ENCODE data around the gene SPOCK3. TPM values are rescaled to one million over a fixed set of nuclear protein-coding genes. Genes with fewer than 3 reads are reported as not detected.

SPOCK3 gene
- total RNA-seq, 1 experiment from 2014 or later = 0.24 TPM

DNA sequence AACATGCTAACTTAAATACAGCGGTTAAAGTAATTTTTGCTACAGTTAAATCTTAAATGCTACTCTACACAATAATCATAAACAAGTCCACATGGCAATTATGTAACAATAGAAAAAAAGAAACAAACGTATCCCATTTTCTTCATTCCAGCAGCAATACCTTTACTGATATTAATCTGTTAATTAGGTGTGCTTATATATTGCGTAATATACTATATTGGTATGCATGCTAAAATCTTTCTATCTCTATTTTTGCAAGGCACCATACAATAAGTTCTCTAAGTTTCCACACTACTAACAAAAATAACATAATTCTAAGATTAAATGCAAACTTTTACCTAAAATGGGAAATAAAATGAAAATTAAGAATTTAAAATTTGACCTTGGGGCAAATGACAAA, 500.6 kb downstream of the SPOCK3 start (continued):
- TF ChIP-seq MXD4 (CRISPR knock-in tag; IDR thresholded peaks at IDR 0.05; ENCODE audit: borderline replicate concordance) = no peak
- TF ChIP-seq, protein P1, sequence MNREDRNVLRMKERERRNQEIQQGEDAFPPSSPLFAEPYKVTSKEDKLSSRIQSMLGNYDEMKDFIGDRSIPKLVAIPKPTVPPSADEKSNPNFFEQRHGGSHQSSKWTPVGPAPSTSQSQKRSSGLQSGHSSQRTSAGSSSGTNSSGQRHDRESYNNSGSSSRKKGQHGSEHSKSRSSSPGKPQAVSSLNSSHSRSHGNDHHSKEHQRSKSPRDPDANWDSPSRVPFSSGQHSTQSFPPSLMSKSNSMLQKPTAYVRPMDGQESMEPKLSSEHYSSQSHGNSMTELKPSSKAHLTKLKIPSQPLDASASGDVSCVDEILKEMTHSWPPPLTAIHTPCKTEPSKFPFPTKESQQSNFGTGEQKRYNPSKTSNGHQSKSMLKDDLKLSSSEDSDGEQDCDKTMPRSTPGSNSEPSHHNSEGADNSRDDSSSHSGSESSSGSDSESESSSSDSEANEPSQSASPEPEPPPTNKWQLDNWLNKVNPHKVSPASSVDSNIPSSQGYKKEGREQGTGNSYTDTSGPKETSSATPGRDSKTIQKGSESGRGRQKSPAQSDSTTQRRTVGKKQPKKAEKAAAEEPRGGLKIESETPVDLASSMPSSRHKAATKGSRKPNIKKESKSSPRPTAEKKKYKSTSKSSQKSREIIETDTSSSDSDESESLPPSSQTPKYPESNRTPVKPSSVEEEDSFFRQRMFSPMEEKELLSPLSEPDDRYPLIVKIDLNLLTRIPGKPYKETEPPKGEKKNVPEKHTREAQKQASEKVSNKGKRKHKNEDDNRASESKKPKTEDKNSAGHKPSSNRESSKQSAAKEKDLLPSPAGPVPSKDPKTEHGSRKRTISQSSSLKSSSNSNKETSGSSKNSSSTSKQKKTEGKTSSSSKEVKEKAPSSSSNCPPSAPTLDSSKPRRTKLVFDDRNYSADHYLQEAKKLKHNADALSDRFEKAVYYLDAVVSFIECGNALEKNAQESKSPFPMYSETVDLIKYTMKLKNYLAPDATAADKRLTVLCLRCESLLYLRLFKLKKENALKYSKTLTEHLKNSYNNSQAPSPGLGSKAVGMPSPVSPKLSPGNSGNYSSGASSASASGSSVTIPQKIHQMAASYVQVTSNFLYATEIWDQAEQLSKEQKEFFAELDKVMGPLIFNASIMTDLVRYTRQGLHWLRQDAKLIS (CRISPR knock-in tag; IDR thresholded peaks at IDR 0.05; ENCODE audit: borderline replicate concordance) = no peak
- TF ChIP-seq, protein P2, sequence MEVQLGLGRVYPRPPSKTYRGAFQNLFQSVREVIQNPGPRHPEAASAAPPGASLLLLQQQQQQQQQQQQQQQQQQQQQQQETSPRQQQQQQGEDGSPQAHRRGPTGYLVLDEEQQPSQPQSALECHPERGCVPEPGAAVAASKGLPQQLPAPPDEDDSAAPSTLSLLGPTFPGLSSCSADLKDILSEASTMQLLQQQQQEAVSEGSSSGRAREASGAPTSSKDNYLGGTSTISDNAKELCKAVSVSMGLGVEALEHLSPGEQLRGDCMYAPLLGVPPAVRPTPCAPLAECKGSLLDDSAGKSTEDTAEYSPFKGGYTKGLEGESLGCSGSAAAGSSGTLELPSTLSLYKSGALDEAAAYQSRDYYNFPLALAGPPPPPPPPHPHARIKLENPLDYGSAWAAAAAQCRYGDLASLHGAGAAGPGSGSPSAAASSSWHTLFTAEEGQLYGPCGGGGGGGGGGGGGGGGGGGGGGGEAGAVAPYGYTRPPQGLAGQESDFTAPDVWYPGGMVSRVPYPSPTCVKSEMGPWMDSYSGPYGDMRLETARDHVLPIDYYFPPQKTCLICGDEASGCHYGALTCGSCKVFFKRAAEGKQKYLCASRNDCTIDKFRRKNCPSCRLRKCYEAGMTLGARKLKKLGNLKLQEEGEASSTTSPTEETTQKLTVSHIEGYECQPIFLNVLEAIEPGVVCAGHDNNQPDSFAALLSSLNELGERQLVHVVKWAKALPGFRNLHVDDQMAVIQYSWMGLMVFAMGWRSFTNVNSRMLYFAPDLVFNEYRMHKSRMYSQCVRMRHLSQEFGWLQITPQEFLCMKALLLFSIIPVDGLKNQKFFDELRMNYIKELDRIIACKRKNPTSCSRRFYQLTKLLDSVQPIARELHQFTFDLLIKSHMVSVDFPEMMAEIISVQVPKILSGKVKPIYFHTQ (CRISPR knock-in tag; IDR thresholded peaks at IDR 0.05) = no peak
- TF ChIP-seq, protein P3, sequence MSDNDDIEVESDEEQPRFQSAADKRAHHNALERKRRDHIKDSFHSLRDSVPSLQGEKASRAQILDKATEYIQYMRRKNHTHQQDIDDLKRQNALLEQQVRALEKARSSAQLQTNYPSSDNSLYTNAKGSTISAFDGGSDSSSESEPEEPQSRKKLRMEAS (CRISPR knock-in tag; IDR thresholded peaks at IDR 0.05) = no peak

DNA sequence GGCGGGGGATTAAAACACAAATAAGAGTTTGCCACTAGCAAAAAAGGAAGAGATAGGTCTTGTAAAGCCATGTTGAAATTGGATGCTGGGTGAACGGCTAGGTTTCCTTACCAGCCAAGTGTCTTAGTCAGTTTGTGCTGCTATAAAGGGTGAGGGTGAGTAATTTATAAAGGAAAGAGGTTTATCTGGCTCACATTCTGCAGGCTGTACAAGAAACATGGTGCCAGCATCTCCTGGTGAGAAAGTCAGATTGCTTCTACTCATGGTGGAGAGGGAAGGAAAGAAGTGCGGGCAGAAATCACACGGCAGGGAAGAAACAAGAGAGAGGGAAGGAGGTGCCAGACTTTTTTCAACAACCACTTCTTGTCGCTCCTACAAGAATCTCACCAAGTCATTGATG, 507.5 kb downstream of the SPOCK3 start:
- H3K4me3 Mint-ChIP-seq = peak overlapping the region; percentile 57
- CTCF ChIA-PET = no interaction called here
- POLR2A ChIA-PET = interaction anchor here (0.6 to 0.7 kb wide), 2 partner anchors 77 to 314 kb away, joined by 3 read pairs; no protein-coding TSS in a partner anchor
- peaks cover 74% of the 10 kb centered on the region for H3K36me3 Mint-ChIP-seq
- peaks cover 65% of the 10 kb centered on the region for H3K4me1 Mint-ChIP-seq
- no peaks in the 10 kb centered on the region for H3K9me3 Mint-ChIP-seq
- no peaks in the 10 kb centered on the region for H3K27me3 Mint-ChIP-seq (ENCODE audit: low read depth)
- DNase-seq (ENCODE audit: low spot score) (no peak), ATAC-seq (peak; percentile 43; the same call in 1 of the 2 replicates)
- H3K27ac Mint-ChIP-seq = peak overlapping the region; percentile 94
- TF ChIP-seq, protein P2 (CRISPR knock-in tag; IDR thresholded peaks at IDR 0.05) = peak; percentile 70
- TF ChIP-seq SOX15 (CRISPR knock-in tag; IDR thresholded peaks at IDR 0.05) = no peak
- TF ChIP-seq, protein P4, sequence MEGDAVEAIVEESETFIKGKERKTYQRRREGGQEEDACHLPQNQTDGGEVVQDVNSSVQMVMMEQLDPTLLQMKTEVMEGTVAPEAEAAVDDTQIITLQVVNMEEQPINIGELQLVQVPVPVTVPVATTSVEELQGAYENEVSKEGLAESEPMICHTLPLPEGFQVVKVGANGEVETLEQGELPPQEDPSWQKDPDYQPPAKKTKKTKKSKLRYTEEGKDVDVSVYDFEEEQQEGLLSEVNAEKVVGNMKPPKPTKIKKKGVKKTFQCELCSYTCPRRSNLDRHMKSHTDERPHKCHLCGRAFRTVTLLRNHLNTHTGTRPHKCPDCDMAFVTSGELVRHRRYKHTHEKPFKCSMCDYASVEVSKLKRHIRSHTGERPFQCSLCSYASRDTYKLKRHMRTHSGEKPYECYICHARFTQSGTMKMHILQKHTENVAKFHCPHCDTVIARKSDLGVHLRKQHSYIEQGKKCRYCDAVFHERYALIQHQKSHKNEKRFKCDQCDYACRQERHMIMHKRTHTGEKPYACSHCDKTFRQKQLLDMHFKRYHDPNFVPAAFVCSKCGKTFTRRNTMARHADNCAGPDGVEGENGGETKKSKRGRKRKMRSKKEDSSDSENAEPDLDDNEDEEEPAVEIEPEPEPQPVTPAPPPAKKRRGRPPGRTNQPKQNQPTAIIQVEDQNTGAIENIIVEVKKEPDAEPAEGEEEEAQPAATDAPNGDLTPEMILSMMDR (IDR thresholded peaks at IDR 0.05) = no peak
- peak; percentile 62 for TF ChIP-seq ZNF671 (CRISPR knock-in tag; IDR thresholded peaks at IDR 0.05)
- TF ChIP-seq, protein P5, sequence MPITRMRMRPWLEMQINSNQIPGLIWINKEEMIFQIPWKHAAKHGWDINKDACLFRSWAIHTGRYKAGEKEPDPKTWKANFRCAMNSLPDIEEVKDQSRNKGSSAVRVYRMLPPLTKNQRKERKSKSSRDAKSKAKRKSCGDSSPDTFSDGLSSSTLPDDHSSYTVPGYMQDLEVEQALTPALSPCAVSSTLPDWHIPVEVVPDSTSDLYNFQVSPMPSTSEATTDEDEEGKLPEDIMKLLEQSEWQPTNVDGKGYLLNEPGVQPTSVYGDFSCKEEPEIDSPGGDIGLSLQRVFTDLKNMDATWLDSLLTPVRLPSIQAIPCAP (CRISPR knock-in tag; IDR thresholded peaks at IDR 0.05) = no peak
- TF ChIP-seq TEAD4 (CRISPR knock-in tag; IDR thresholded peaks at IDR 0.05) = no peak
- TF ChIP-seq, protein P6, sequence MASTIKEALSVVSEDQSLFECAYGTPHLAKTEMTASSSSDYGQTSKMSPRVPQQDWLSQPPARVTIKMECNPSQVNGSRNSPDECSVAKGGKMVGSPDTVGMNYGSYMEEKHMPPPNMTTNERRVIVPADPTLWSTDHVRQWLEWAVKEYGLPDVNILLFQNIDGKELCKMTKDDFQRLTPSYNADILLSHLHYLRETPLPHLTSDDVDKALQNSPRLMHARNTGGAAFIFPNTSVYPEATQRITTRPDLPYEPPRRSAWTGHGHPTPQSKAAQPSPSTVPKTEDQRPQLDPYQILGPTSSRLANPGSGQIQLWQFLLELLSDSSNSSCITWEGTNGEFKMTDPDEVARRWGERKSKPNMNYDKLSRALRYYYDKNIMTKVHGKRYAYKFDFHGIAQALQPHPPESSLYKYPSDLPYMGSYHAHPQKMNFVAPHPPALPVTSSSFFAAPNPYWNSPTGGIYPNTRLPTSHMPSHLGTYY (CRISPR knock-in tag; IDR thresholded peaks at IDR 0.05) = 0 out of 2 replicates have a peak, but pooled peaks have one; percentile 16
- TF ChIP-seq, protein P7, sequence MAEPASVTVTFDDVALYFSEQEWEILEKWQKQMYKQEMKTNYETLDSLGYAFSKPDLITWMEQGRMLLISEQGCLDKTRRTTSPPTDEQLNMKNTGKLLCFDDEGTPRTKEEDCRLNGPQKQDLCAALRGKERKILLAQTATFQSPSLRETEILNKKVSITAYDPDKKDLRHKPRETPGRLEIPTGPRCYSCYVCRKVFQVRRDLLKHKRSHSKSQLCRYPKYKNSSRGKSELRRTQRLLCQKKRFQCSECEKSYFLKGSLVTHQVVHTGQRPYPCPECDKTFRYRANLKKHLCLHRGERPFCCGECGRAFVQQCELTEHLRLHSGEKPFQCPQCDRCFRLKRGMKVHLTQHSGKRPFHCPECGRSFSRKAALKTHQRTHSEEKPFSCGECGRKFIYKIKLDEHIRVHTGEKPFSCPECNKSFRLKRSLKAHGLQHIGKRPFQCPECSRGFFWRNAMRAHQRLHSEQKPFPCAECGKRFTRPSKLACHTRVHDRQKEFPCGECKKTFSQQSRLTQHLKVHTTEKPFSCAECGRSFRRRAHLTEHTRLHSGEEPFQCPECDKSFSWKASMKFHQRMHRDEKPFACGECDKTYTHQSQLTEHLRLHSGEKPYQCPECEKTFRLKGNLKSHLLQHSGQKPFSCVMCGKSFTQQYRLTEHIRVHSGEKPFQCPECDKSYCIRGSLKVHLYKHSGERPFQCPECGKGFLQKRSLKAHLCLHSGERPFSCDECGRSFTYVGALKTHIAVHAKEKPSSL (CRISPR knock-in tag; conservative IDR thresholded peaks at IDR 0.05) = peak; percentile 78
- TF ChIP-seq, protein P8, sequence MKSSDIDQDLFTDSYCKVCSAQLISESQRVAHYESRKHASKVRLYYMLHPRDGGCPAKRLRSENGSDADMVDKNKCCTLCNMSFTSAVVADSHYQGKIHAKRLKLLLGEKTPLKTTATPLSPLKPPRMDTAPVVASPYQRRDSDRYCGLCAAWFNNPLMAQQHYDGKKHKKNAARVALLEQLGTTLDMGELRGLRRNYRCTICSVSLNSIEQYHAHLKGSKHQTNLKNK (CRISPR knock-in tag; IDR thresholded peaks at IDR 0.05) = peak; percentile 51; the same call in 1 of the 2 replicates
- TF ChIP-seq, protein P1 (CRISPR knock-in tag; IDR thresholded peaks at IDR 0.05; ENCODE audit: borderline replicate concordance) = no peak
- TF ChIP-seq NFE2L1 (CRISPR knock-in tag; IDR thresholded peaks at IDR 0.05) = no peak

Measured in WTC11 (cell line).